Endothelial cell of umbilical vein (primary cell): ENCODE data around the gene SMARCE1. TPM values are rescaled to one million over a fixed set of nuclear protein-coding genes. Genes with fewer than 3 reads are reported as not detected.

Source experiments
- BruUV-seq: library from RNA; stranded (reverse); fragments of 400-500 nt; replicated peaks from 2 replicates; lab custom pipeline; 2021; lab: Mats Ljungman, UMichigan
- CTCF ChIA-PET: fragments of 300-600, 350-600 bp; sonication (Branson Sonifier 250); formaldehyde crosslinking; loops from one replicate; lab custom pipeline; 2021; ENCODE audit warnings: antibody characterized with exemption, inconsistent platforms; lab: Charles Lee
- POLR2A ChIA-PET: fragments of 300-600, 350-600 bp; sonication (Branson Sonifier 250); formaldehyde crosslinking; loops from one replicate; lab custom pipeline; 2021; ENCODE audit warnings: antibody characterized with exemption, inconsistent platforms; lab: Charles Lee
- DNase-seq: peaks from one replicate; pipeline ENCODE4 v3.0.0-alpha.2; 2011; ENCODE audit warnings: low read depth, low spot score
- FAIRE-seq: peaks from 2 replicates; lab custom pipeline; 2011; peaks lifted over from hg19 to GRCh38; lab: Jason Lieb, UNC
- H2AFZ ChIP-seq: 2 replicates; pipeline ENCODE4 v1.6.0; 2012; ENCODE audit warnings: low read depth, low read length, control low read depth, inconsistent platforms
- H3K27ac ChIP-seq: 2 replicates; pipeline ENCODE4 v1.5.1; 2011; ENCODE audit warnings: low read depth, mild to moderate bottlenecking, control low read depth, low read length, moderate library complexity; ENCODE audit not compliant: insufficient read depth
- H3K27me3 ChIP-seq, 2 experiments: 2 replicates each; pipeline versions ENCODE4 v1.6.0 to v1.6.1; 2011; ENCODE audit warnings: low read length in 2 of 2, mixed read lengths in 1 of 2; ENCODE audit not compliant: control insufficient read depth in 2 of 2, insufficient read depth in 2 of 2
- H3K36me3 ChIP-seq, 2 experiments: 2 replicates in 1 of 2; 3 replicates in 1 of 2; pipeline ENCODE4 v1.5.1; 2011; ENCODE audit warnings: low read length in 2 of 2, mild to moderate bottlenecking in 1 of 2, moderate library complexity in 1 of 2; ENCODE audit not compliant: control insufficient read depth in 2 of 2, insufficient read depth in 2 of 2; ENCODE audit errors: extremely low read depth in 1 of 2
- H3K4me1 ChIP-seq: 3 replicates; pipeline ENCODE4 v1.5.1; 2011; ENCODE audit warnings: mild to moderate bottlenecking, low read length; ENCODE audit not compliant: control insufficient read depth, insufficient read depth; ENCODE audit errors: extremely low read depth
- H3K4me2 ChIP-seq: 2 replicates; pipeline ENCODE4 v1.6.1; 2011; ENCODE audit warnings: low read length, control low read depth, mixed read lengths; ENCODE audit not compliant: insufficient read depth
- H3K4me3 ChIP-seq, 3 experiments: fragments of 200-600 bp in 1 of 3; sonication (generic), shearing (Covaris generic) in 1 of 3; replicated peaks in 1 of 3; 2 replicates each; pipeline ENCODE4 v1.5.1; 2011 to 2016; ENCODE audit warnings: control low read depth in 3 of 3, low read length in 3 of 3, mild to moderate bottlenecking in 2 of 3, inconsistent platforms in 1 of 3, low read depth in 1 of 3, moderate library complexity in 1 of 3; ENCODE audit not compliant: insufficient read depth in 1 of 3
- H3K79me2 ChIP-seq: 2 replicates; pipeline ENCODE4 v1.6.0; 2012; ENCODE audit warnings: low read length, inconsistent platforms; ENCODE audit not compliant: control insufficient read depth, insufficient read depth
- H3K9ac ChIP-seq: replicated peaks from 2 replicates; pipeline ENCODE3; 2011; ENCODE audit warnings: low read length, control low read depth; ENCODE audit not compliant: insufficient read depth; ENCODE audit errors: extremely low read depth
- H3K9me1 ChIP-seq: replicated peaks from 3 replicates; pipeline ENCODE4 v1.6.0; 2011; ENCODE audit warnings: mild to moderate bottlenecking, low read length; ENCODE audit not compliant: control insufficient read depth, insufficient read depth; ENCODE audit errors: extremely low read depth
- H3K9me3 ChIP-seq: replicated peaks from 2 replicates; pipeline ENCODE4 v1.5.1; 2012; ENCODE audit warnings: low read length, inconsistent platforms; ENCODE audit not compliant: control insufficient read depth, insufficient read depth
- H4K20me1 ChIP-seq: replicated peaks from 2 replicates; pipeline ENCODE3; 2011; ENCODE audit warnings: mild to moderate bottlenecking, low read length; ENCODE audit not compliant: control insufficient read depth, insufficient read depth; ENCODE audit errors: extremely low read depth
- EZH2 ChIP-seq: IDR thresholded peaks from 2 replicates; pipeline ENCODE4 v1.6.1; 2012; ENCODE audit warnings: borderline replicate concordance, low read depth, mild to moderate bottlenecking, moderate library complexity, low read length, inconsistent platforms; ENCODE audit not compliant: severe bottlenecking
- FOS ChIP-seq: IDR thresholded peaks from 2 replicates; pipeline ENCODE4 v1.6.1; 2011; ENCODE audit warnings: mild to moderate bottlenecking, low read length, moderate library complexity, borderline replicate concordance; ENCODE audit not compliant: insufficient read depth
- GATA2 ChIP-seq: IDR thresholded peaks from 2 replicates; pipeline ENCODE4 v1.7.0; 2011; ENCODE audit warnings: low read depth, mild to moderate bottlenecking, moderate library complexity, mixed read lengths, low read length; ENCODE audit not compliant: insufficient read length, insufficient read depth
- JUN ChIP-seq: IDR thresholded peaks from 2 replicates; pipeline ENCODE4 v1.6.1; 2011; ENCODE audit warnings: borderline replicate concordance, low read depth; ENCODE audit not compliant: insufficient read length, insufficient read depth
- MYC ChIP-seq: IDR thresholded peaks from one replicate; pipeline ENCODE4 v1.6.1; 2011; ENCODE audit warnings: mild to moderate bottlenecking, low read depth, low read length
- POLR2A ChIP-seq: IDR thresholded peaks from 2 replicates; pipeline ENCODE4 v1.6.1; 2012; ENCODE audit warnings: low read depth, mild to moderate bottlenecking, control low read depth, low read length
- POLR2AphosphoS5 ChIP-seq: IDR thresholded peaks from 2 replicates; pipeline ENCODE4 v1.6.1; 2012; ENCODE audit warnings: low read depth, mild to moderate bottlenecking, control low read depth, low read length, moderate library complexity; ENCODE audit not compliant: insufficient read depth
- dilution Hi-C: fragments of 300-500 bp; cut with MboI; formaldehyde crosslinking; loops from one replicate; pipeline ENCODE4 v1.15.0; 2019; ENCODE audit warnings: low sequenced_read_pairs; ENCODE audit not compliant: extremely low pct_ligation_motif_present
- intact Hi-C: fragments of 100-400 bp; cut with micrococcal nuclease; formaldehyde crosslinking; loops from one replicate; pipeline ENCODE4 v1.10.0; 2022
- polyA plus RNA-seq, 4 experiments: library from polyadenylated mRNA; depleted of rRNA in 3 of 4; stranded (reverse) in 3 of 4; unstranded in 1 of 4; fragments of >200 nt; gene quantifications; 2 replicates each; pipeline versions ENCODE4 v1.2.1 to v1.2.3, GENCODE V29; 2011 to 2012; ENCODE audit warnings: missing spikeins in 1 of 4
- total RNA-seq: library from RNA; stranded (reverse); gene quantifications from 2 replicates; pipeline ENCODE4 v1.2.3, GENCODE V29; 2021
- TF ChIP-seq, protein P1 (sequence below), 2 donors: IDR thresholded peaks; 1 replicate in 1 of 2; 2 replicates in 1 of 2; pipeline ENCODE4 v1.5.1; 2011; ENCODE audit warnings: low read length in 2 of 2, mild to moderate bottlenecking in 2 of 2, moderate library complexity in 2 of 2, control low read depth in 1 of 2, inconsistent platforms in 1 of 2, low read depth in 1 of 2; ENCODE audit not compliant: insufficient read depth in 1 of 2; ENCODE audit errors: extremely low read depth in 1 of 2
- TF ChIP-seq, protein P2 (sequence below): IDR thresholded peaks from 2 replicates; pipeline ENCODE4 v1.6.1; 2011; ENCODE audit not compliant: insufficient read depth, insufficient read length

The SMARCE1 gene
- total and polyA plus RNA-seq, 2 donors (not counting 3 experiments of a cell fraction or from before 2014, with no cell fraction given) = 28.4 to 127 TPM

DNA sequence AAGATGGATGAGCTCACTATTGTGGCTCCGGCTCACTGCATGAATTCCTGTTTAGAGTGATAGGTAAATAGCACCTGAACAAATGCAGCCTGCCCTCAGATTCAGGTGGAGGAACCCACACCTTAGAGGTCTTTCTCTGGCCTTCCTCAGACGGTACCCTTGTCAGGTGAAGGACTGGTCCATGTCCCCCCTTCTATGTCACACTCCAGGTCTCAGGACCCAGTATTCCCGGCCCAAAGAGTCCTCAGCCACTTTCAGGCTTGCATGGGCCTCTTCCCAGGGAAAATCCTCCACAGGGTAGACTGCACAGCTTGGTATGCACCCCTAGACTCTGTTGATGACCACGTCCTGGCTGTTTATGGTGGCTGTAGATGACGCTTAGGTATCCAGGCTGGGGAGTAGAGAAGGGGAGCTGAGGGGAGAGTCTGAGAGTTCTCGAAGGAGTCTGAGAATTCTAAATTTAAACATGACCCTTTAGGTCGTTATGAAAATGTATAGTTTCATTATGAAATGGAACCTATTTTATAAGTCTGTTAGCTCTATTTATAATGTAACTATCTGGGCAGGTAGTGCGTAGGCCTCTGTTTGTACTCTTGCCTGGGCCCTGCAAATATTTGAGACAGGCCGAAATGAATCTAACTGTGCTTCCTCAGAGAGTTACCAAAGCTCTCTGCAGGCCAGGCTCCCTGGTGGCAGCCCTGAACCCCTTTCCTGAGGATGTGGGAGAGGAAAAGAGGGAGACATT lies 49.9 kb downstream of the SMARCE1 start:
- no peak for TF ChIP-seq JUN
- no peak for TF ChIP-seq POLR2A
- TF ChIP-seq FOS = no peak
- no peak for TF ChIP-seq EZH2
- no peak for TF ChIP-seq MYC
- TF ChIP-seq POLR2AphosphoS5 = no peak
- TF ChIP-seq GATA2 = no peak
- TF ChIP-seq, protein P1, sequence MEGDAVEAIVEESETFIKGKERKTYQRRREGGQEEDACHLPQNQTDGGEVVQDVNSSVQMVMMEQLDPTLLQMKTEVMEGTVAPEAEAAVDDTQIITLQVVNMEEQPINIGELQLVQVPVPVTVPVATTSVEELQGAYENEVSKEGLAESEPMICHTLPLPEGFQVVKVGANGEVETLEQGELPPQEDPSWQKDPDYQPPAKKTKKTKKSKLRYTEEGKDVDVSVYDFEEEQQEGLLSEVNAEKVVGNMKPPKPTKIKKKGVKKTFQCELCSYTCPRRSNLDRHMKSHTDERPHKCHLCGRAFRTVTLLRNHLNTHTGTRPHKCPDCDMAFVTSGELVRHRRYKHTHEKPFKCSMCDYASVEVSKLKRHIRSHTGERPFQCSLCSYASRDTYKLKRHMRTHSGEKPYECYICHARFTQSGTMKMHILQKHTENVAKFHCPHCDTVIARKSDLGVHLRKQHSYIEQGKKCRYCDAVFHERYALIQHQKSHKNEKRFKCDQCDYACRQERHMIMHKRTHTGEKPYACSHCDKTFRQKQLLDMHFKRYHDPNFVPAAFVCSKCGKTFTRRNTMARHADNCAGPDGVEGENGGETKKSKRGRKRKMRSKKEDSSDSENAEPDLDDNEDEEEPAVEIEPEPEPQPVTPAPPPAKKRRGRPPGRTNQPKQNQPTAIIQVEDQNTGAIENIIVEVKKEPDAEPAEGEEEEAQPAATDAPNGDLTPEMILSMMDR (IDR thresholded peaks at IDR 0.05; ENCODE audit: extremely low read depth in 1 of 2, insufficient read depth in 1 of 2, low read depth in 1 of 2, low read length in 2 of 2) = no peak
- TF ChIP-seq, protein P2, sequence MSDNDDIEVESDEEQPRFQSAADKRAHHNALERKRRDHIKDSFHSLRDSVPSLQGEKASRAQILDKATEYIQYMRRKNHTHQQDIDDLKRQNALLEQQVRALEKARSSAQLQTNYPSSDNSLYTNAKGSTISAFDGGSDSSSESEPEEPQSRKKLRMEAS = no peak
- Histone ChIP-seq H3K79me2 (no peaks in the 10 kb centered on the region), H3K4me1 (no peaks in the 10 kb centered on the region), H3K9ac (no peak overlapping the region), H3K27ac (no peak overlapping the region), H3K27me3 (peaks cover 12 to 19% of the 10 kb centered on the region in 2 experiments), H4K20me1 (no peaks in the 10 kb centered on the region), H3K4me2 (no peak overlapping the region), H3K4me3 (no peak overlapping the region), H3K36me3 (no peaks in the 10 kb centered on the region), H2AFZ (no peak overlapping the region), H3K9me3 (no peaks in the 10 kb centered on the region), H3K9me1 (no peaks in the 10 kb centered on the region)
- BruUV-seq = no TSS peak
- dilution Hi-C loops (no loop called here), intact Hi-C loops (no loop called here)
- CTCF ChIA-PET = interaction anchor here (0.7 kb wide), 1 partner anchor 38 kb away, joined by 3 read pairs; no protein-coding TSS in a partner anchor
- POLR2A ChIA-PET = no interaction called here
- FAIRE-seq (no peak), DNase-seq (no peak)
